ENCODE measurements around the gene RAD9A. TPM values are rescaled to one million over a fixed set of nuclear protein-coding genes. Genes with fewer than 3 reads are reported as not detected.

Gene RAD9A
- polyA plus RNA-seq, 2 donors: 17.5 to 26.2 TPM

GRCh38 chr11:67368621-67369020, 23.2 kb upstream of the RAD9A start:
- WGBS, 2 donors: 82 to 84% methylated on average over 3 of the region's 3 CpGs
- no peak overlapping the region for H3K27ac ChIP-seq (ENCODE audit: low read depth in 2 of 2, low read length in 1 of 2)
- no peaks in the 10 kb centered on the region for H3K27me3 ChIP-seq (ENCODE audit: control insufficient read depth in 1 of 2, insufficient read depth in 2 of 2, low read length in 2 of 2)
- H3K4me1 ChIP-seq (ENCODE audit: control insufficient read depth in 2 of 2, insufficient read depth in 2 of 2, low read length in 1 of 2): peaks cover 4 to 39% of the 10 kb centered on the region in 2 donors
- no peak overlapping the region for H3K4me3 ChIP-seq (ENCODE audit: low read depth in 1 of 2, low read length in 2 of 2)
- no peaks in the 10 kb centered on the region for H3K36me3 ChIP-seq (ENCODE audit: control insufficient read depth in 2 of 2, insufficient read depth in 2 of 2, low read length in 1 of 2)
- no peaks in the 10 kb centered on the region for H3K9me3 ChIP-seq (ENCODE audit: control insufficient read depth in 2 of 2, insufficient read depth in 1 of 2, low read depth in 1 of 2, low read length in 1 of 2)

- Histone ChIP-seq H3K27me3 (ENCODE audit: control insufficient read depth in 1 of 2, insufficient read depth in 2 of 2, low read length in 2 of 2) (no peaks in the 10 kb centered on the region), H3K36me3 (ENCODE audit: control insufficient read depth in 2 of 2, insufficient read depth in 2 of 2, low read length in 1 of 2) (no peaks in the 10 kb centered on the region), H3K27ac (ENCODE audit: low read depth in 2 of 2, low read length in 1 of 2) (peak overlapping the region in 1 of 2 donors; percentile 10), H3K9me3 (ENCODE audit: control insufficient read depth in 2 of 2, insufficient read depth in 1 of 2, low read depth in 1 of 2, low read length in 1 of 2) (no peaks in the 10 kb centered on the region), H3K4me1 (ENCODE audit: control insufficient read depth in 2 of 2, insufficient read depth in 2 of 2, low read length in 1 of 2) (peaks cover 6 to 46% of the 10 kb centered on the region in 2 donors), H3K4me3 (ENCODE audit: low read depth in 1 of 2, low read length in 2 of 2) (no peak overlapping the region)
- WGBS, 2 donors: 89 to 90% methylated on average over 8 of the region's 8 CpGs
Measured at GRCh38 chr11:67369275-67369674, 22.5 kb upstream of the RAD9A start.

GRCh38 chr11:67369801-67370284, 21.9 kb upstream of the RAD9A start:
- WGBS, 2 donors: 56 to 62% methylated on average over 12 of the region's 12 CpGs
- Histone ChIP-seq H3K4me1 (ENCODE audit: control insufficient read depth in 2 of 2, insufficient read depth in 2 of 2, low read length in 1 of 2) (peaks cover 9 to 46% of the 10 kb centered on the region in 2 donors), H3K27me3 (ENCODE audit: control insufficient read depth in 1 of 2, insufficient read depth in 2 of 2, low read length in 2 of 2) (no peaks in the 10 kb centered on the region), H3K36me3 (ENCODE audit: control insufficient read depth in 2 of 2, insufficient read depth in 2 of 2, low read length in 1 of 2) (no peaks in the 10 kb centered on the region), H3K9me3 (ENCODE audit: control insufficient read depth in 2 of 2, insufficient read depth in 1 of 2, low read depth in 1 of 2, low read length in 1 of 2) (no peaks in the 10 kb centered on the region), H3K4me3 (ENCODE audit: low read depth in 1 of 2, low read length in 2 of 2) (no peak overlapping the region), H3K27ac (ENCODE audit: low read depth in 2 of 2, low read length in 1 of 2) (peak overlapping the region; percentile 27 to 41)

GRCh38 chr11:67370351-67371076, 21.3 kb upstream of the RAD9A start:
- no peaks in the 10 kb centered on the region for H3K9me3 ChIP-seq (ENCODE audit: control insufficient read depth in 2 of 2, insufficient read depth in 1 of 2, low read depth in 1 of 2, low read length in 1 of 2)
- 59 to 67% methylated on average over 14 of the region's 14 CpGs for WGBS, 2 donors
- no peaks in the 10 kb centered on the region for H3K36me3 ChIP-seq (ENCODE audit: control insufficient read depth in 2 of 2, insufficient read depth in 2 of 2, low read length in 1 of 2)
- H3K27me3 ChIP-seq (ENCODE audit: control insufficient read depth in 1 of 2, insufficient read depth in 2 of 2, low read length in 2 of 2): no peaks in the 10 kb centered on the region
- H3K27ac ChIP-seq (ENCODE audit: low read depth in 2 of 2, low read length in 1 of 2): peak overlapping the region; percentile 41 to 59
- peaks cover 9 to 42% of the 10 kb centered on the region in 2 donors for H3K4me1 ChIP-seq (ENCODE audit: control insufficient read depth in 2 of 2, insufficient read depth in 2 of 2, low read length in 1 of 2)
- no peak overlapping the region for H3K4me3 ChIP-seq (ENCODE audit: low read depth in 1 of 2, low read length in 2 of 2)

GRCh38 chr11:67371189-67371910, 20.4 kb upstream of the RAD9A start:
- Histone ChIP-seq H3K27me3 (ENCODE audit: control insufficient read depth in 1 of 2, insufficient read depth in 2 of 2, low read length in 2 of 2) (no peaks in the 10 kb centered on the region), H3K36me3 (ENCODE audit: control insufficient read depth in 2 of 2, insufficient read depth in 2 of 2, low read length in 1 of 2) (no peaks in the 10 kb centered on the region), H3K4me1 (ENCODE audit: control insufficient read depth in 2 of 2, insufficient read depth in 2 of 2, low read length in 1 of 2) (peaks cover 9 to 44% of the 10 kb centered on the region in 2 donors), H3K9me3 (ENCODE audit: control insufficient read depth in 2 of 2, insufficient read depth in 1 of 2, low read depth in 1 of 2, low read length in 1 of 2) (no peaks in the 10 kb centered on the region), H3K27ac (ENCODE audit: low read depth in 2 of 2, low read length in 1 of 2) (peak overlapping the region; percentile 40 to 70), H3K4me3 (ENCODE audit: low read depth in 1 of 2, low read length in 2 of 2) (no peak overlapping the region)
- WGBS, 2 donors: 36 to 45% methylated on average over 8 of the region's 8 CpGs

GRCh38 chr11:67371911-67372320, 19.9 kb upstream of the RAD9A start:
- Histone ChIP-seq H3K4me3 (ENCODE audit: low read depth in 1 of 2, low read length in 2 of 2) (peak overlapping the region; percentile 26 to 52), H3K9me3 (ENCODE audit: control insufficient read depth in 2 of 2, insufficient read depth in 1 of 2, low read depth in 1 of 2, low read length in 1 of 2) (no peaks in the 10 kb centered on the region), H3K27me3 (ENCODE audit: control insufficient read depth in 1 of 2, insufficient read depth in 2 of 2, low read length in 2 of 2) (no peaks in the 10 kb centered on the region), H3K4me1 (ENCODE audit: control insufficient read depth in 2 of 2, insufficient read depth in 2 of 2, low read length in 1 of 2) (peaks cover 9 to 42% of the 10 kb centered on the region in 2 donors), H3K36me3 (ENCODE audit: control insufficient read depth in 2 of 2, insufficient read depth in 2 of 2, low read length in 1 of 2) (no peaks in the 10 kb centered on the region), H3K27ac (ENCODE audit: low read depth in 2 of 2, low read length in 1 of 2) (peak overlapping the region; percentile 40 to 70)
- whole genome bisulfite sequencing, 2 donors: 23 to 26% methylated on average over 16 of the region's 16 CpGs

GRCh38 chr11:67372321-67372992, 19.3 kb upstream of the RAD9A start:
- Histone ChIP-seq H3K4me1 (ENCODE audit: control insufficient read depth in 2 of 2, insufficient read depth in 2 of 2, low read length in 1 of 2) (peaks cover 7 to 37% of the 10 kb centered on the region in 2 donors), H3K36me3 (ENCODE audit: control insufficient read depth in 2 of 2, insufficient read depth in 2 of 2, low read length in 1 of 2) (no peaks in the 10 kb centered on the region), H3K9me3 (ENCODE audit: control insufficient read depth in 2 of 2, insufficient read depth in 1 of 2, low read depth in 1 of 2, low read length in 1 of 2) (no peaks in the 10 kb centered on the region), H3K4me3 (ENCODE audit: low read depth in 1 of 2, low read length in 2 of 2) (peak overlapping the region; percentile 52 to 69), H3K27ac (ENCODE audit: low read depth in 2 of 2, low read length in 1 of 2) (peak overlapping the region; percentile 85 to 92), H3K27me3 (ENCODE audit: control insufficient read depth in 1 of 2, insufficient read depth in 2 of 2, low read length in 2 of 2) (no peaks in the 10 kb centered on the region)
- WGBS, 2 donors: 1 to 2% methylated on average over 33 to 78 of the region's 78 CpGs

GRCh38 chr11:67372993-67373647, 18.7 kb upstream of the RAD9A start, which contains the start of gene CLCF1:
CLCF1 (minus strand) TSS chr11:67373598; CDS start chr11:67373539, 59 bp downstream.
- H3K9me3 ChIP-seq (ENCODE audit: control insufficient read depth in 2 of 2, insufficient read depth in 1 of 2, low read depth in 1 of 2, low read length in 1 of 2): no peaks in the 10 kb centered on the region
- H3K36me3 ChIP-seq (ENCODE audit: control insufficient read depth in 2 of 2, insufficient read depth in 2 of 2, low read length in 1 of 2): no peaks in the 10 kb centered on the region
- H3K4me3 ChIP-seq (ENCODE audit: low read depth in 1 of 2, low read length in 2 of 2): peak within 1 kb of the TSS; percentile 52 to 69
- H3K27ac ChIP-seq (ENCODE audit: low read depth in 2 of 2, low read length in 1 of 2): peak within 1 kb of the TSS; percentile 90 to 92
- 1% methylated on average over 55 to 76 of the region's 76 CpGs for WGBS, 2 donors
- no peaks in the 10 kb centered on the region for H3K27me3 ChIP-seq (ENCODE audit: control insufficient read depth in 1 of 2, insufficient read depth in 2 of 2, low read length in 2 of 2)
- peaks cover 6 to 31% of the 10 kb centered on the region in 2 donors for H3K4me1 ChIP-seq (ENCODE audit: control insufficient read depth in 2 of 2, insufficient read depth in 2 of 2, low read length in 1 of 2)

Data from esophagus (tissue), 2 donors.